RPMI7951 (cell line): Measurements from ENCODE around the gene TARS1. TPM values are rescaled to one million over a fixed set of nuclear protein-coding genes. Genes with fewer than 3 reads are reported as not detected.
"Not testable (repeated sequence)": the region's sequence is repeated elsewhere in the genome, so short reads cannot be mapped to it uniquely, and the experiment has no call there.

ENCODE experiments used
- DNase-seq: peaks from one replicate; pipeline ENCODE4 v3.0.0-alpha.2; 2012; ENCODE audit warnings: low read depth
- total RNA-seq: library from RNA; depleted of rRNA; stranded (reverse); fragments of >200 nt; shearing (Covaris generic); gene quantifications from 2 replicates; pipeline ENCODE4 v1.2.3, GENCODE V29; 2014

Gene TARS1
- total RNA-seq, 1 experiment from 2014 or later, result 195 TPM

GRCh38 chr5:33488558-33489355, 48.0 kb downstream of the TARS1 start:
- DNase-seq, result no peak

- no peak for DNase-seq
Measured at GRCh38 chr5:33489481-33490067, 48.8 kb downstream of the TARS1 start.

- DNase-seq, result no peak
Measured at GRCh38 chr5:33490071-33490665, 49.4 kb downstream of the TARS1 start.

GRCh38 chr5:33491941-33492340, 51.2 kb downstream of the TARS1 start:
- no peak for DNase-seq

GRCh38 chr5:33494466-33494865, 53.7 kb downstream of the TARS1 start:
- no peak for DNase-seq

GRCh38 chr5:33501260-33501659, 60.5 kb downstream of the TARS1 start:
- no peak for DNase-seq

- no peak for DNase-seq
Measured at GRCh38 chr5:33501899-33502298, 61.1 kb downstream of the TARS1 start.

GRCh38 chr5:33504570-33504969, 63.8 kb downstream of the TARS1 start:
- no peak for DNase-seq

- no peak for DNase-seq
Measured at GRCh38 chr5:33507426-33507825, 66.7 kb downstream of the TARS1 start.

- DNase-seq, result no peak
Measured at GRCh38 chr5:33509036-33509435, 68.3 kb downstream of the TARS1 start.

- no peak for DNase-seq
Measured at GRCh38 chr5:33513462-33514185, 72.9 kb downstream of the TARS1 start.

GRCh38 chr5:33515366-33515765, 74.6 kb downstream of the TARS1 start:
- not testable (repeated sequence) for DNase-seq

- DNase-seq, result no peak
Measured at GRCh38 chr5:33516421-33516820, 75.7 kb downstream of the TARS1 start.
